ENCODE data around the gene SAMD11. TPM values are rescaled to one million over a fixed set of nuclear protein-coding genes. Genes with fewer than 3 reads are reported as not detected.

SAMD11 gene
- total RNA-seq, 1 donor from 2014 or later, result 0.52 TPM

GRCh38 chr1:905071-905749, 18.5 kb upstream of the SAMD11 start:
- peak; percentile 20 for ATAC-seq

GRCh38 chr1:905811-906599, 17.7 kb upstream of the SAMD11 start:
- no peak for ATAC-seq

- peak; percentile 84 for ATAC-seq
Measured at GRCh38 chr1:906600-907420, 16.9 kb upstream of the SAMD11 start.

- no peak for ATAC-seq
Measured at GRCh38 chr1:907611-908451, 15.9 kb upstream of the SAMD11 start.

- ATAC-seq, result no peak
Measured at GRCh38 chr1:908661-909060, 15.1 kb upstream of the SAMD11 start.

GRCh38 chr1:909861-910310, 13.8 kb upstream of the SAMD11 start:
- no peak for ATAC-seq

- ATAC-seq, result peak; percentile 6
Measured at GRCh38 chr1:910311-910880, 13.3 kb upstream of the SAMD11 start.

- peak; percentile 82 for ATAC-seq
Measured at GRCh38 chr1:910881-911721, 12.6 kb upstream of the SAMD11 start.

GRCh38 chr1:911875-912739, 11.6 kb upstream of the SAMD11 start:
- ATAC-seq, result no peak

- no peak for ATAC-seq
Measured at GRCh38 chr1:912740-913301, 10.9 kb upstream of the SAMD11 start.

GRCh38 chr1:913491-914130, 10.1 kb upstream of the SAMD11 start:
- ATAC-seq, result no peak

- ATAC-seq, result no peak
Measured at GRCh38 chr1:914131-914890, 9.4 kb upstream of the SAMD11 start.

GRCh38 chr1:914891-915280, 8.8 kb upstream of the SAMD11 start:
- ATAC-seq, result no peak

- no peak for ATAC-seq
Measured at GRCh38 chr1:915295-916172, 8.2 kb upstream of the SAMD11 start.

- no peak for ATAC-seq
Measured at GRCh38 chr1:916173-917075, 7.3 kb upstream of the SAMD11 start.

- ATAC-seq, result no peak
Measured at GRCh38 chr1:917076-917459, 6.7 kb upstream of the SAMD11 start.
